Measurements from ENCODE around the gene PTGES3L.

The PTGES3L gene

DNA sequence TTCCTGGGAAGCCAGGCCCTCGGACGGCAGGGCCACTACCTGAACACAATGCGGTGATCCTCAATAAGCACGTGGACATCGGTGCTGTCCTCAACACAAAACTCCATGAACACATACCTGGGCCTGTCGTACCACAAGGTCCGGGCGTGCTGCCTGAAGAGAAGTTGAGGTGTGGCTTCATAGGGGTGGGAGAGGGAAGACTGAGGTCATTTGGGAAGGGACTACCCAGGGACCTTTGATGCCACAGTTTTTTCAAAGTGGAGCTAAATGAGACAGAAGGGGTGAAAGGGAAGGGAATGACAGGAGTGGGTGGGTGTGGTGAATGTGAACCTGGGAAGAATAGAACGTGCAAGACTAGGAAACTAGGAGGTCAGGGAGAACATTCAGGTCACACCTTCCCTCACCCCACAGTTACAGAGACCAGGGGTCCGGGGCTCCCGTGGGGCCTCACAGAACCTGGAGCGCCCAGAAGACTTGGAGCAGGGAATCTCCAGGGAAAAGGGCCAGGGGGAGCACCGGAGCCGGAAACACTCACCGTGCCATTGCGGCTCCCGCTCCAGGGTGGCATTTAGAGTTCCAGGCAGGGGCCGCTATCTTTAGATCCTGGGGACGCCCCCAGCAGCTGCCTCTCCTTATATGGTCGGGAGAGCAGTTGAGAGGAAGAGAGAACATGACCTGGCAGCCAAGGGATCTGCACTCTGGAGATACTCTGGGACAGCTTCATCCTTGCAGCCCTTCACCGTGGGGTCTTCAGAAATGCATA is at the start of gene PTGES3L:
Gene PTGES3L (minus strand): TSS at position 570 of the 763 bp plus-strand sequence. CDS start 27 bp downstream, at position 543.
- DNase-seq (ENCODE audit: extremely low read depth in 1 of 2, low read depth in 1 of 2) = no peak

DNA sequence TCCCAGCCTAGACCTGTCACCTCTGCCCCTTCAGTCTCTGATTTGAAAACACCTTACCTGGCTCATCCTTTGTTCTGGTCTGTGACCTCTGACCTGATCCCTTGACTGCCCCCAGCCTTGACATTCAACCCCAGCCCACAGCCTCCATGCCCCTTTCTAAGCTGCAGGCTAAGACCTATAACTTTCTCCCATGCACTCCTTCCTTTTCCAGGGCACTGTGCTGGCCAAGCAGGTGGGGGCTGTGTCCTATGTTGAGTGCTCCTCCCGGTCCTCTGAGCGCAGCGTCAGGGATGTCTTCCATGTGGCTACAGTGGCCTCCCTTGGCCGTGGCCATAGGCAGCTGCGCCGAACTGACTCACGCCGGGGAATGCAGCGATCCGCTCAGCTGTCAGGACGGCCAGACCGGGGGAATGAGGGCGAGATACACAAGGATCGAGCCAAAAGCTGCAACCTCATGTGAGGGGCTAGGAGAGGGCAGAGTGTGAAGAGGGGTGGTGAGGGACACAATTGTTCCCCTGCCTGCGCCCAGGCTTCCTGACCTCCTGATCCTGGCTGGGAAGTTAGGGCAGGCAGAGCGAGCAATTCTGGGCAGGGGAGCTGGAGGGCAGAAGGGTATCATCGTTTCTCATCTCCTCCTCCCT is 48.5 kb upstream of the PTGES3L start:
- DNase-seq (ENCODE audit: extremely low read depth in 1 of 2, low read depth in 1 of 2) = no peak

DNA sequence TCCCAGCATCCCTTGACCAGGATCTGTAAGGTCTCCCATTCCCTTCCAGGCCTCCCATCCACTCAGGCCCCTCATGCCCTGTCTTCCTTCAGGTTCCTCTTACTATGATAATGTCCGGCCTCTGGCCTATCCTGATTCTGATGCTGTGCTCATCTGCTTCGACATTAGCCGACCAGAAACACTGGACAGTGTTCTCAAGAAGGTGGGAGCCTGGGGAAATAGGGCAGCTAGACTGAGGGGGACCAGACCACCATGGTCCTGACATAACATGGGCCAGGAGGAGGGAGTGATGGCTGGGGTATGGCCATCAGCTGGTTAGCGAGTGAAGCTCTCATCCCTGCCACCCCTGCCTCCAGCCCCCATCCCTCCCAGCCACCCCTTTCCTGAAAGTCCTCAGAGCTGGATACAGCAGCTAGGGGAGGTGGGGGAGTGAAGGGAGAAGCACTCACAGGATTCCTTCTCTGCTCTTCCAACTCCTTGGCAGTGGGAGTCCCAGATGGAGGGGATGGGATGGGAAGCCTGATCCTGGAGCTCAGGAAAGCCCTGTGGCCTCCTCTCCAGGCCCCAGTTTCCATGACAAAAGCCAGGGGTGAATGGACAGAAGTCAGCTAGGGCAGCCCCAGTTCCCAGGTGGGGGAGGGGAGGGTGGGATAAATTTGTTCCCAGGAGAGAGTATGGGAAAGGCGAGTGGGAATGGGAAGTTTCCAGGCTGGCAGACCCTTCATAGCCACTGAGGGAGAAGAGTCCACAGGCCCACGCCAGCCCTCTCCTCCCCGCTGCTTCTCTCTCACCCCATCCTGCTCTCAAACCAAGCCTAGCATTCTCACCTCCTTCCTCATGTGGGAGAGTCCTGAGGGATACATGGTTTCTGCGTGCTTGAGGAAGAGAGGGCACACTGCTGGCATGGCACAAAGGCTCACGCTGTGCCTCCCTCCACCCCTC is 47.5 kb upstream of the PTGES3L start:
- no peak for DNase-seq (ENCODE audit: extremely low read depth in 1 of 2, low read depth in 1 of 2)

DNA sequence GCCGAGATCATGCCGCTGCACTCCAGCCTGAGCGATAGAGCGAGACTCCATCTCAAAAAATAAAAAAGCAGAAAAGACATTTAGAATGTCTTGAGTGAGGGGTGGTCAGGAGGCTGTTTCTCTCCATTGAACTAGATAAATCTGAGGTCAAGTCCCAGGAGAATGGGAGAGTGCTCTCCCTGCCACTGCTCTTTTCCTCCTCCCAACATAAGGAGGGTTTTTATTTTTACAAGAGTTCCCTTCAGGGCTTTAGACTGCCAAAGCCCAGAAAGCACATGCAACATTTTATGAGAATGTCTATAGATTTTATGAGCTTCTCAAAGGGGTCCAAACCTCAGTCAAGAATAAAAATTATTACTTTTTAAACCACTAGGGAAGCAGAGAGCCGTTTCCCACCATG is 46.7 kb upstream of the PTGES3L start:
- DNase-seq (ENCODE audit: extremely low read depth in 1 of 2, low read depth in 1 of 2) = no peak

DNA sequence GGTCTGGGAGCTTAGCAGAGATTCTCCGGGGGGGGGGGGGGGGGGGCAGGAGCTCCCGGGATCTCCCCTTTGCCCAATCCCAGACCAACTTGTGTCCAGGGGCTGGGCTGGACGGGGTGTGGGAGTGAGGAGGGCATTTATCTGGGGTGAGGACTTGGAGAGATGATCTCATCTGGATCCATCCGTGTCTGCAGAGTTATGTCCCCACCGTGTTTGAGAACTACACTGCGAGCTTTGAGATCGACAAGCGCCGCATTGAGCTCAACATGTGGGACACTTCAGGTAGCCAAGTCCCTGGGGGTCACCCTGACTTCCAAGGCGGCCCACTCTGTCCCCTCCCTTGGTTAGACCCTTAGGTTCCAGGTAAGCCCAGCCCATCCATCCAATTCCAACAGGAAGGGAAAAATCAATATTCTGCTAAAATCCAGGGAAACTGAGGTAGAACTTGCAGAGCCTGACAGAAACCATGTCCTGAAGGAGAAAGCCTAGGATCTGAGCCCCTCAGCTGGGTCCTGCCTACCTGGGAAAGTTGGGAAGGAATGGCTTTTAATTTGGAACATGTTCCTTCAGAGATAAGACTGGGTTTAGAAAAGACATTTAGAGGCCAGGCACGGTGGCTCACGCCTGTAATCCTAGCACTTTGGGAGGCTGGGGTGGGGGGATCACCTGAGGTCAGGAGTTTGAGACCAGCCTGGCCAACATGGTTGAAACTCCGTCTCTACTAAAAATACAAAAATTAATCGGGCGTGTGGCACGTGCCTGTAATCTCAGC is 46.1 kb upstream of the PTGES3L start:
- no peak for DNase-seq (ENCODE audit: extremely low read depth in 1 of 2, low read depth in 1 of 2)

DNA sequence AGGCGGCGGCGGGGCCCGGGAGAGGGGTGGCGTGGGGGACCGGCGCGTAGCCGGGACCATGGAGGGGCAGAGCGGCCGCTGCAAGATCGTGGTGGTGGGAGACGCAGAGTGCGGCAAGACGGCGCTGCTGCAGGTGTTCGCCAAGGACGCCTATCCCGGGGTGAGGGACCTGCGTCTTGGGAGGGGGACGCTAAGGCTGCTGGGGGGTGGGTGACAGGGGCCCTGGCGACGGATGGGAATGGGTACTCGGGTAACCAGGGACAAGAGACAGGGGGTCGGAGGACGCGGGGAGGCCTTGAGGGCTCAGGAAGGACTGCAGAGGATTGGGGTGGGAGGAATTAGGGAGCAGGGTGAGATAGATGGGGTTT is 45.4 kb upstream of the PTGES3L start:
- no peak for DNase-seq (ENCODE audit: extremely low read depth in 1 of 2, low read depth in 1 of 2)

DNA sequence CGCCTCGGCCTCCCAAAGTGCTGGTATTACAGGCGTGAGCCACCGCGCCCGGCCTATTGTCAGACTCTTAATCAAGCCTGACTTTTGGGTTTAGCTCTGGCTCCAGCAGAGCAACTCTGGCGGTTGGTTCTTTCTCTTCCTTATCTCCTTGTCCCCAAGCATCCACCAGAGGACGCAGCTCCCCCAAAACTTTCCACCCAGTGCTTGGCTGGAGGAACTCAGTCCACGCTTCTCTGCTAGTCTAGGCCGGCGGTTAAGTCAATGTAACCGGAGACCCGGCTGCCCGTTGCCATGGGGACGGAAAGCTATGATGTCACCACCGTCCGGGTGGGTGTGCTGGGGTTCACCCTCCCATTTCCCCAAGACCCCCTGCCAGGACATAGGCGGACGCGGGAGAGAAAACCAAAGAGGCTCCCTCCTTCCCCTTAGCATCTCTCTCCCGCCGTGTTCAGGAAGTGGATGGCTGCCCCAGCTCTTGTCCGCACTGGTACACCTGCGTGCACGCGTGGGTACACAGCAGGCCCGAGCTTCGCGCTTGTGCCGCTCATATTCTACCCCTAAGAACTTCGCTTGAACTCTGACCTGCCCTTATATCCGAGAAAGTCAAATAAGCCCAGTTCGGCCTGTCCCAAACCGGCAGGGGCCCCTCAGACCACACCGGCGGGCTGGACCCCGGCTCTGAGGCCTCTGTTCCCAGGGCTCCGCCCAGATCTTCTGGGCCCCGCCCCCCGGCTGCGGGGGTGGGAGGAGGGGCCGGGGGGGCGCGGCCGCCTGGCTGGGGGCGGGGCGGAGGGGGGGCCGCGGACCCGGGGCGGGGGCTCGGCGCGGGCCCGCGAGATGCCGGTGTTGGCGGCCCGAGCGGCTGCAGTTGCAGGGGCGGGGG is 44.8 kb upstream of the PTGES3L start, which contains the start of gene RND2:
Gene RND2 (plus strand): TSS at position 825 of the 883 bp plus-strand sequence. CDS start 117 bp downstream, outside the sequence.
- peak; percentile 50 to 76 for DNase-seq (ENCODE audit: extremely low read depth in 1 of 2, low read depth in 1 of 2)

DNA sequence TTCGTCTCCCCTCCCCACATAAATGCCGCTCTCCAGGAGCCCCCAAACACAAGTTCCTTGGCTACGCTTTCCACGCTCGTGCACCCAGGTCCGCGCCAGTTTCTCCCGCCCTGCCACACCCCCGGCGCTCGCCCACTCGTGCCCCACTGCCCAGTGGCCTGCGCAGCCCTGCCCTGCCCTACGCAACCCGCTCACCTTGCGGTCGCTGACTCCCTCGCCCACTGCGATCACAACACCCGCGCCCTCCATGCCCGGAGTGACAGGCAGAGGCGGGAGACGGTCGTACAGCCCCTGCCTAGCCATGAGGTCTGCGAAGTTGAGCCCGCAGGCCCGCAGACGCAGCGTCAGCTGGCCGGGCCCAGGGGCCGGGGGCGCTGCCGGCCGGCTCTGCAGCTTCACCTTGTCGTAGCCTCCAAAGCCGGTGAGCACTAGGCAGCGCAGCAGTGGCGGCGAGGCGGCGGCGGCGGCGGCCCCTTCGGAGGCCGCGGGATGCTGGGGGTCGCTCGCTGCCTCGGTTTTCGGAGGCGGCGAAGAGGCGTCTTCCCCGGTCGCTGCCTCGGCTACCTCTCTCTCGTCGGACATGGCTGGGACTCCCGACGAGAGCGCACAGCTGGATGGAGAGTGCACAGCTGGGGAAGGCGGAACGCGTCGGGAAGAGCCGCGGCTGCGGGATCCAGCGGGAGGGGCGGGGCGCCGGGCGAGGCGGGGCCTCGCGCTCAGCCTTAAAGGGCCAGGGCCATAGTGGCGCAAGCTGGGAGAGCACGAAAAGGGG is 42.0 kb upstream of the PTGES3L start, which contains the start of gene VAT1:
Gene VAT1 (minus strand): TSS at position 645 of the 772 bp plus-strand sequence. CDS start 63 bp downstream, at position 582.
- DNase-seq (ENCODE audit: extremely low read depth in 1 of 2, low read depth in 1 of 2) = peak in 1 of 2 donors; percentile 43

DNA sequence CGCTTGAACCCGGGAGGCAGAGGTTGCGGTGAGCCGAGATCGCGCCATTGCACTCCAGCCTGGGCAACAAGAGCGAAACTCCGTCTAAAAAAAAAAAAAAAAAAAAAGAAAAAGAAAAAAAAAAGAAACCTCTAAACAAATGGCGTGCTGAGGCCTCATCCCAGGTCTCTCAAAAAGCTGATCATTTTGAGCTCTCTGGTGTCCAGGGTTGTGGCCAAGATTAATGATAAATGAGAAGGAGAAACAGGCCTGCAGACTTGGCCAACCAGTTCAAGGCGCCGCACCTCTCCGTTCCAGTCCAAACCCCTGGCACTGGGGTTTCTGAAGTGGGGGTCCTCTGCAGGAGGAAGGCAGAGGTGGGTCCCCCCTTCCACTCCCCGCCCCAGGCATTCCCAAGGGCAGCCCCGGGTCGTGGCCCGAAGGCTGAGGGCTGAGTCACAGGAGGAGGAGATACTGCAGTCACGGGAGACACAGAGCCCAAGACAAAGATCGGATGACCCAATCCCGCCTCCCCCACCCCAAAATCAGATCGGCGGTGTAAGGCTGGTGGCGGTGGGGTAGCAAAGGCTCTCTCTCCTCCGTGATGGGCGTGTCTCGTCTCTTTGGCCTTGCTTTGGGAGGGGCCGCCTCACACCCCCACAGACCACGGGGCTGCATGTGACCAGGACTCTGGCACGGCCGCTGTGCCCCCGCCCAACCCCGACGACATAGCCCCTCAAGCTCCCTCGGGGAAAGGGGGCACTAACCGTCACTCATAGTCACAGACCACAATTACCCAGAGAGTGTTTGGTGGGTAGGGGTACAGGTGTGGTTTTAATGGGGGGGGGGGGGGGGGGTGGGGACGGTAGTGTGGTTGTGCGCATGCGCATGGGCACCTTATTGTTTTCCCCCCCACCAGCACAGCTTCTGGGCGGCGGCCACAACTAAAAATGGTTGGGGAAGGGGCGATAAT is 41.2 kb upstream of the PTGES3L start:
- DNase-seq (ENCODE audit: extremely low read depth in 1 of 2, low read depth in 1 of 2) = no peak

DNA sequence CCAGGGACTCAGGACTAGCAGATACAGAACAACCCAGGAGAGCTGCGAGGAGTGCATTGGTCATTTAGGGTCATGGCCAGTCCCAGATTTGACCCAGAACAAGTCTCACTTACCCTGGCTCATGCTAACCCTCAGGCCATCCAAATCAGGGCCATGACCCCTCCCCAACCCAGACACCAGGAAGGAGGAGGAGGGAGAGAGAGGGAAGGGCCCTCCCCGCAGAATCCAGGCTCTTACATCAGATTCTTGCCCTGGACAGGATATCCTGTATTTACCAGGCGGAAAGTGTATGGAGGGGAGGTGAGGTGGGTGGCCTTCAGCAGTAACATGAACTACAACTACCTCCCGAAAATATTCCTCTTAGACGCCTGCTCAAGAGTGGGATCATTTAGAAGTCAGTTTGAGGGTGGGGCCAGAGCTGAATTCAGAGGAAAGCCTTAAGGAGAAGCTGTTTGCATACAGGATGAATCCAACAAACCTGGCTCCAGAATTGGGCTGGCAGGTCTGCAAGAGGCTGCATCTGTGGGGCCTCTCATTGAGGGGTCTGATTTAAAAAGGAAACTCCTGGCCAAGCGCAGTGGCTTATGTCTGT is 40.2 kb upstream of the PTGES3L start:
- DNase-seq (ENCODE audit: extremely low read depth in 1 of 2, low read depth in 1 of 2) = no peak

DNA sequence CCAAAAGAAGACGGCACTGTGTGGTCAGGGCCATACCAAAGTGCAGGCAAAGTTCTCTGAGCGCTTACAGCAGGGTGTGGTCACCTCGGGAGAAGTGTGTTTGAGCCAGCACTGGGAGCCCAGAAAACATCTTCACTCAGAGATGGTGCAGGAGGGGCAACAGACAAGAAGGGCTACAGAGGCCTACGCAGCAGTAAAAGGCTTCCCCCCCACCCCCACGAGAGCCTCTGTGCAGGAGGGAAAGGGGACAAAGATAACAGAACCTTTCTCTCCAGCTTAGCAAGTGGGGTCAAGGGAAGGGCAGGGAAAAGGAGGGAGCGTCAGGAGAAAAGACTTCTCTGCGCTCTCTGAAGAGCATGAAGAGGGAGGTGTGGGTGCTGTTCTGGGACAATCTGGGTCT is 39.5 kb upstream of the PTGES3L start:
- no peak for DNase-seq (ENCODE audit: extremely low read depth in 1 of 2, low read depth in 1 of 2)

DNA sequence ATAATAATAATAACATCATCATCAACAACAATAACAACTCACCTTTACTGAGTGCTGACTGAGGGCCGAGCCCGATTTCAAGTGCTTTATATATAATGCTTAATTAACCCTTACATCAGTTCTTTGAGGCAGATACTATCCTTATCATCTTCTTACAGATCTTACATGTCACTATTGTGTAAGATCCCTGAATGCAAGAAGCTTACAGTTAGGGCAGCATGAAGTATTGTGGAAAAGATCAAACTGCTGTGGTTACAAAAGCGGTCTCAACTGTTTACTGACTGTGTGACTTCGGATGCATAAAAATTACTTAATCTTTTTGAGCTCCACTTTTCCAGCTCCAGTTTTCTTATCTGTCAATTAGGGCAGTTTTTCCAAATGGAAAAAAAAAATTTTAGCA is 39.1 kb upstream of the PTGES3L start:
- no peak for DNase-seq (ENCODE audit: extremely low read depth in 1 of 2, low read depth in 1 of 2)

DNA sequence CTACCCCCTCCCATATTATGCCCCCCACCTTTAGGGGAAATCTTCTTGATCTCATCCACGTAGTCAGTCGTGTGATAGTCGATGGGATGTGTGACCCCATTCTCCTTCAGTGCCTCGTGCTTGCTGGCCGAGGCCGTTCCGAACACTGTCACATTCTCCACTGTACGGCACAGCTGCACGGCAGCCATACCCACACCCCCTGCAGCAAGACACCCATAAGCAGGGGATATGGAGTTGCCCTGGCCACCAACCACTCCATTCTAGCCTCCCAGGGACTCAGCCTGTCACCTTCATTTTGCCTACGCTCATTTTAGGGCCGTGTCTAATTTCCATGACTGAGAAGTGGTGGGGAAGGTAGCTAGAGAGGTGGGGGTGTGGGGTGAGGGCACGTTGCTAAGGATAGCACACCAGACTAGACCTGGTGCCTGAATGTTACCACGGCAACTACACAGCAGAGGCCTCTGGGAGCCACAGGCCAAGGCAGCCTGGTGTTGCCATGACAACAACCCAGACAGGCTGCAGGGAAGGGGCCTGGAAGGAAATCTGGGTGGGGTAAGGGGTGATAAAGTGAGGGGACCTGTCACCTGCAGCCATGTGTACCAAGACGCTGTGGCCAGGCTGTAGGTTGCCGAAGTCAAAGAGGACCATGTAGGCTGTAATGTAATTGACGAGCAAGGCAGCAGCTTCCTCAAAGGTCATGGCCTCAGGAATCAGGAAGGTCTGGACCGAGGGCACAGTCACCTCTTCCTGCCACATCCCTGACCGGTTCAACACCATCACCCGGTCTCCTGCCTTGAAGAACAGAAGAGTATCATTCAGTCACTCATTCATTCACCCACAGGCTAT is 38.4 kb upstream of the PTGES3L start:
- no peak for DNase-seq (ENCODE audit: extremely low read depth in 1 of 2, low read depth in 1 of 2)

DNA sequence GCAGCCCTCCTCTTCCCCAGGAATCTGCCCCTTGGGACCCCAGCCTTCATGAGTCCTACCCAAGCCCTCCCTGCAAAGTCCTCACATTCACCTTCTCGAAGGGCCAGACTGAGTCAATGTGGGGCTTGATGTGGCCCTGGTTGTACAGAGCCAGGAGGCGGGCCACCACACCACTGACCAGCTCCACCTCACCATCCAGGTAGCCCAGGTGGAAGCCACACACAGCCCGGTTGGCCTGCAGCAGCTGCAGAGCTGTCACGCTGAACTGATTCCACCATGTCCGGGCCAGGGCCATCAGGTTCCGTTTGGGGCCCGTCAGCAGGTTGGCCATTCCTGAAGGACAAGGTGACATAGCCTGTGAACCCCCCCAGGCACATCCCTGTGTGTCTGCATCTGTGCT is 36.3 kb upstream of the PTGES3L start:
- no peak for DNase-seq (ENCODE audit: extremely low read depth in 1 of 2, low read depth in 1 of 2)

DNA sequence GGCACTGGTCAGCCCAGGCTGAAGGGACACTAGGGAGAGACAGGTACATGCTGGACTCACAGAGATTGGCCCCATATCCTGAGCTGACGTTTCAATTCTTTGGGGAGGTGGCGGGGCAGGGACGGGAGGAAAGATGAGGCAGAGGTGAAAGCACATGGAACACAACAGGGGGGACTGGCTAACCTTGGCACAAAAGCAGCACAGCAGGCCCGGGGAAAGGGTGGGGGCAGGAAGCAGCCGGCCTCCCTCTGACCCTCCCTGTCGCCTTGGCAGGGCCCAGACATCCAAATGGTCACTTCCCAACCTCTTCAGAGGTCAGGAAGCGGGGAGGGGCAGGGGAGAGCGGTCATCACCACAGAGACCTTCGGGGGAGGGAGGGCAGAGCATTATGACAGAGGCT is 35.7 kb upstream of the PTGES3L start:
- DNase-seq (ENCODE audit: extremely low read depth in 1 of 2, low read depth in 1 of 2) = no peak
